HepG2 (cell line): Measurements from ENCODE around the gene L3MBTL3. TPM values are rescaled to one million over a fixed set of nuclear protein-coding genes. Genes with fewer than 3 reads are reported as not detected.

Experiments
- ATAC-seq: fragments of 200-7000 bp; cut with Tn5 transposase; 3 replicates; pipeline ENCODE4 v1.9.1; 2020; ENCODE audit warnings: mild to moderate bottlenecking, moderate library complexity
- BruUV-seq: library from RNA; stranded (reverse); fragments of 400-500 nt; replicated peaks from 2 replicates; lab custom pipeline; 2021; lab: Mats Ljungman, UMichigan
- CTCF ChIA-PET: fragments of 300-600 bp; formaldehyde crosslinking; extraction: SDS; loops from one replicate; lab custom pipeline; 2021; ENCODE audit warnings: low total read pairs, inconsistent platforms, low intra/inter-chr PET ratio; lab: Yijun Ruan, JAX
- POLR2A ChIA-PET: fragments of 350-600 bp; sonication (Branson Sonifier 250); formaldehyde crosslinking; loops from one replicate; lab custom pipeline; 2020; ENCODE audit warnings: antibody characterized with exemption, inconsistent platforms; lab: Yijun Ruan, JAX
- DNase-seq: peaks from one replicate; pipeline ENCODE4 v3.0.0-alpha.2; 2015; ENCODE audit warnings: low spot score
- FAIRE-seq: peaks from 3 replicates; lab custom pipeline; 2011; peaks lifted over from hg19 to GRCh38; lab: Jason Lieb, UNC
- H2AFZ ChIP-seq: one replicate; pipeline ENCODE4 v1.6.1; 2011; ENCODE audit warnings: low read length, inconsistent platforms
- H3K27ac ChIP-seq: fragments of 300-600 bp; 3 replicates; pipeline ENCODE4 v1.8.0; 2011; ENCODE audit warnings: mixed run types, mild to moderate bottlenecking, mixed read lengths, low read length, inconsistent platforms; ENCODE audit not compliant: insufficient read depth; ENCODE audit errors: extremely low read length
- H3K27me3 ChIP-seq, 2 experiments: fragments of 200-600 bp in 1 of 2; 2 replicates in 1 of 2; 3 replicates in 1 of 2; pipeline versions ENCODE4 v1.6.0 to v1.8.0; 2011; ENCODE audit warnings: low read length in 2 of 2, mild to moderate bottlenecking in 2 of 2, moderate library complexity in 2 of 2, inconsistent platforms in 1 of 2; ENCODE audit not compliant: insufficient read depth in 2 of 2, control insufficient read depth in 1 of 2
- H3K36me3 ChIP-seq, 2 experiments: fragments of 200-600 bp in 1 of 2; replicated peaks in 1 of 2; 2 replicates in 1 of 2; 3 replicates in 1 of 2; pipeline versions ENCODE4 v1.5.1 to v1.8.0; 2011; ENCODE audit warnings: low read length in 2 of 2, inconsistent platforms in 1 of 2; ENCODE audit not compliant: insufficient read depth in 2 of 2, control insufficient read depth in 1 of 2
- H3K4me1 ChIP-seq: 2 replicates; pipeline ENCODE4 v1.5.1; 2012; ENCODE audit warnings: low read length, inconsistent platforms; ENCODE audit not compliant: insufficient read depth
- H3K4me2 ChIP-seq: 2 replicates; pipeline ENCODE4 v1.6.0; 2011; ENCODE audit warnings: low read depth, low read length, inconsistent platforms
- H3K4me3 ChIP-seq, 3 experiments: fragments of 200-600 bp in 1 of 3; sonication (generic), shearing (Covaris generic) in 1 of 3; replicated peaks in 1 of 3; 2 replicates each; pipeline ENCODE4 v1.5.1; 2011 to 2016; ENCODE audit warnings: low read length in 3 of 3, inconsistent platforms in 2 of 3, low read depth in 2 of 3, mild to moderate bottlenecking in 2 of 3, control low read depth in 1 of 3, mixed read lengths in 1 of 3; ENCODE audit not compliant: insufficient read depth in 1 of 3
- H3K79me2 ChIP-seq: one replicate; pipeline ENCODE4 v1.6.1; 2011; ENCODE audit warnings: low read length, inconsistent platforms; ENCODE audit not compliant: insufficient read depth
- H3K9ac ChIP-seq: 2 replicates; pipeline ENCODE4 v1.6.0; 2011; ENCODE audit warnings: mild to moderate bottlenecking, low read depth, low read length, inconsistent platforms; ENCODE audit not compliant: insufficient read depth
- H3K9me3 ChIP-seq: 2 replicates; pipeline ENCODE4 v1.5.1; 2012; ENCODE audit warnings: mild to moderate bottlenecking, low read length
- H4K20me1 ChIP-seq: 2 replicates; pipeline ENCODE4 v1.6.0; 2011; ENCODE audit warnings: inconsistent platforms, mild to moderate bottlenecking, low read length, moderate library complexity; ENCODE audit not compliant: insufficient read depth
- AFF4 ChIP-seq: sonication (generic); formaldehyde crosslinking; IDR thresholded peaks from 2 replicates; pipeline ENCODE4 v1.4.0; 2020; ENCODE audit warnings: missing genetic modification reagents
- ARNT2 ChIP-seq: sonication (generic); formaldehyde crosslinking; IDR thresholded peaks from 2 replicates; pipeline ENCODE4 v1.8.0; 2022; ENCODE audit warnings: mild to moderate bottlenecking, low read depth, missing genetic modification reagents, moderate library complexity
- EEA1 ChIP-seq: sonication (generic); formaldehyde crosslinking; IDR thresholded peaks from 2 replicates; pipeline ENCODE4 v1.5.1; 2020; ENCODE audit warnings: mild to moderate bottlenecking, missing genetic modification reagents, borderline replicate concordance
- ETS1 ChIP-seq: sonication (generic); formaldehyde crosslinking; IDR thresholded peaks from 2 replicates; pipeline ENCODE4 v1.4.0; 2020; ENCODE audit warnings: missing genetic modification reagents
- JARID2 ChIP-seq: sonication (generic); formaldehyde crosslinking; IDR thresholded peaks from 2 replicates; pipeline ENCODE4 v1.8.1; 2023; ENCODE audit warnings: missing genetic modification reagents, inconsistent platforms; ENCODE audit not compliant: insufficient replicate concordance
- PHB2 ChIP-seq: fragments of 450-650 bp; IDR thresholded peaks from 2 replicates; pipeline ENCODE4 v1.6.1; 2018; ENCODE audit not compliant: partially characterized antibody
- RNF2 ChIP-seq: fragments of 450-650 bp; conservative IDR thresholded peaks from 2 replicates; pipeline ENCODE4 v1.6.1; 2016; ENCODE audit warnings: low read depth
- SRY ChIP-seq: sonication (generic); formaldehyde crosslinking; IDR thresholded peaks from 2 replicates; pipeline ENCODE4 v1.8.0; 2022; ENCODE audit warnings: mild to moderate bottlenecking, missing genetic modification reagents
- WIZ ChIP-seq: sonication (generic); formaldehyde crosslinking; IDR thresholded peaks from 2 replicates; pipeline ENCODE4 v1.5.1; 2020; ENCODE audit warnings: mild to moderate bottlenecking, missing genetic modification reagents
- ZFP90 ChIP-seq: sonication (generic); formaldehyde crosslinking; IDR thresholded peaks from 2 replicates; pipeline ENCODE4 v1.8.0; 2022; ENCODE audit warnings: missing genetic modification reagents, mild to moderate bottlenecking, inconsistent platforms, borderline replicate concordance
- ZMYM2 ChIP-seq: sonication (generic); formaldehyde crosslinking; IDR thresholded peaks from 2 replicates; pipeline ENCODE4 v1.8.0; 2022; ENCODE audit warnings: mild to moderate bottlenecking, missing genetic modification reagents
- ZNF232 ChIP-seq: sonication (generic); formaldehyde crosslinking; IDR thresholded peaks from 2 replicates; pipeline ENCODE4 v1.4.0; 2020; ENCODE audit warnings: missing genetic modification reagents, borderline replicate concordance
- ZNF383 ChIP-seq: sonication (generic); formaldehyde crosslinking; IDR thresholded peaks from 2 replicates; pipeline ENCODE4 v1.4.0; 2020; ENCODE audit warnings: missing genetic modification reagents, mild to moderate bottlenecking, borderline replicate concordance
- ZNF543 ChIP-seq: sonication (generic); formaldehyde crosslinking; IDR thresholded peaks from 2 replicates; pipeline ENCODE4 v1.4.0; 2020; ENCODE audit warnings: mild to moderate bottlenecking, missing genetic modification reagents
- WGBS: methylation state at CpG from one replicate; pipeline ENCODE4 v1.1.6; 2017; ENCODE audit warnings: low lambda C conversion rate; 5-methylcytosine and 5-hydroxymethylcytosine counted together
- in situ Hi-C: cut with HindIII; loops from 2 replicates; pipeline ENCODE4 v1.10.0; 2017; ENCODE audit warnings: low pct_unique_long_range_greater_than_20kb; ENCODE audit not compliant: extremely low pct_ligation_motif_present
- intact Hi-C: fragments of 100-400 bp; cut with micrococcal nuclease; formaldehyde crosslinking; loops from one replicate; pipeline ENCODE4 v1.10.0; 2022; ENCODE audit not compliant: unreplicated experiment
- polyA plus RNA-seq, 8 experiments: library from polyadenylated mRNA; depleted of rRNA in 3 of 8; stranded (reverse) in 7 of 8; unstranded in 1 of 8; fragments of >200 nt; fragmentation: Illumina TruSeq in 4 of 8; extraction: Trizol in 4 of 8; gene quantifications; 2 replicates each; pipeline versions ENCODE4 v1.2.1 to v1.2.3, GENCODE V29; 2011 to 2016; ENCODE audit warnings: low read depth in 4 of 8, missing spikeins in 1 of 8, mixed read lengths in 1 of 8; ENCODE audit not compliant: insufficient read depth in 1 of 8
- total RNA-seq, 5 experiments: library from RNA; depleted of rRNA; stranded (reverse); fragments of >200 nt; fragmentation: Illumina TruSeq; extraction: Trizol; gene quantifications; 2 replicates each; pipeline ENCODE4 v1.2.3, GENCODE V29; 2016; ENCODE audit warnings: low read depth in 1 of 5

L3MBTL3 gene
- total and polyA plus RNA-seq, 2 of the 13 experiments (the other 11 are each of a cell fraction or from before 2014, with no cell fraction given), result 1.5 to 2.5 TPM

- Histone ChIP-seq H3K4me2 (no peak overlapping the region), H3K9ac (no peak overlapping the region), H2AFZ (no peak overlapping the region), H4K20me1 (no peaks in the 10 kb centered on the region), H3K9me3 (no peaks in the 10 kb centered on the region), H3K4me3 (no peak overlapping the region), H3K27me3 (no peaks in the 10 kb centered on the region), H3K79me2 (no peaks in the 10 kb centered on the region), H3K27ac (no peak overlapping the region), H3K4me1 (no peaks in the 10 kb centered on the region), H3K36me3 (no peaks in the 10 kb centered on the region)
- ATAC-seq (no peak), FAIRE-seq (no peak), DNase-seq (no peak)
- intact Hi-C loops, result no loop called here
- CTCF ChIA-PET, result no interaction called here
- no TSS peak for BruUV-seq
- WGBS, result 49% methylated on average over 11 of the region's 11 CpGs
- TF ChIP-seq ZFP90, result no peak
- TF ChIP-seq JARID2 (CRISPR knock-in tag), result no peak
- TF ChIP-seq ARNT2, result no peak
- no peak for TF ChIP-seq ZNF543 (CRISPR knock-in tag)
- no peak for TF ChIP-seq EEA1 (CRISPR knock-in tag)
- TF ChIP-seq SRY (CRISPR knock-in tag), result no peak
- TF ChIP-seq ETS1, result no peak
- POLR2A ChIA-PET, result no interaction called here
- in situ Hi-C loops, result no loop called here
Observed at GRCh38 chr6:130034378-130035146, 16.2 kb downstream of the L3MBTL3 start.

- no peak for FAIRE-seq
- Histone ChIP-seq H3K4me1 (no peaks in the 10 kb centered on the region), H3K4me3 (no peak overlapping the region), H3K36me3 (no peaks in the 10 kb centered on the region), H2AFZ (no peak overlapping the region), H3K4me2 (no peak overlapping the region), H3K79me2 (no peaks in the 10 kb centered on the region), H3K27ac (no peak overlapping the region), H3K9me3 (no peaks in the 10 kb centered on the region), H3K27me3 (no peaks in the 10 kb centered on the region), H3K9ac (no peak overlapping the region), H4K20me1 (no peaks in the 10 kb centered on the region)
- in situ Hi-C loops, result no loop called here
- intact Hi-C loops, result no loop called here
- BruUV-seq, result no TSS peak
- ChIA-PET CTCF (no interaction called here), POLR2A (no interaction called here)
- no peak for ATAC-seq
- DNase-seq, result no peak
- 27% methylated on average over 2 of the region's 2 CpGs for WGBS
- no peak for TF ChIP-seq PHB2
- TF ChIP-seq ZNF383 (CRISPR knock-in tag), result no peak
- TF ChIP-seq AFF4 (CRISPR knock-in tag), result no peak
- TF ChIP-seq RNF2, result no peak
- TF ChIP-seq WIZ, result no peak
- no peak for TF ChIP-seq ZMYM2 (CRISPR knock-in tag)
- no peak for TF ChIP-seq ZNF232 (CRISPR knock-in tag)
Observed at GRCh38 chr6:130035211-130035610, 16.8 kb downstream of the L3MBTL3 start.
